GM18870 (cell line): ENCODE data around the gene VMP1.

ENCODE experiments used
- ATAC-seq: cut with Tn5 transposase; IDR thresholded peaks from one replicate; pipeline ENCODE4 v1.9.1; 2021; ENCODE audit warnings: moderate library complexity; ENCODE audit not compliant: unreplicated experiment

Gene VMP1

DNA sequence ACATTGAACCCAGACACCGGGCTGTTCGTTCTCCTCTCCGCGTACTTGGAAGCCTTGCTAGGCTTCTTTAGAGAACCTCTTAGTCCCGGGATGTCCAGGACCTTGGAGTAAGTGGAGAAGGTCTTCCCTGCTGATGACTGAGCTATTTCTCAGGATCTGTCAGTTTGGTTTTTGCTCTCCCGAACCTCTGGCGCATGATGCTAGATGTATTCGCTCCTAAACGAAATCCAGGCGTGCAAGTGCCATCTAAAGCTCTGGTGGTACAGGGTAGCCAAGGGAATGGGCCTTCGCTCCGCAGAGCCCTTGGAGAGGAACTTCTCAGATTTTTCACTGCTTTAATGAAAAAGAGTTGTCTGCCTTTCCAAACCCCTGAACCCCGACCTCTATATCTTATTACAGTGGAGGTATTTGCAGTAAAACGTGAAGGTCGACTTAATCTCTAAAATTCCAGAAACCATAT, 547 bp downstream of the VMP1 start:
- no peak for ATAC-seq

DNA sequence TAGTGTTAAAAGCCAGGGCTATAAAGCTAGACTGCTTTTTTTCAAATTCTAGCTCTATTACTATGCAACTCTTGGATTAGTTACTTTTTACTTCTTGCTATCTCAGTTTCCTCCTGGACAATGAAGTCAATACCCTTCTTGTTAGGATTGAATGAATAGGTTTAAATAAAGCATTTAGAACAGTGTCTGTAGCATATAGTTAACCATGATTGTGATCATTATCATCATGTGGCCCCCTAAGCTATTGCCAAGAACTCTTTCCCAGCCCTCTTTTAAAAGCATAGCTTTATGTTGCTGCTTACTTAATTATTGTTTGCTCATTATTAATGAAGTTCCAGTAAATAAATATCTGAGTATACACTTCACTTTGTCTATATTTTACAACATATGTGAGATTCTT, 4.5 kb downstream of the VMP1 start:
- no peak for ATAC-seq

GRCh38 chr17:59712862-59713261, 5.4 kb downstream of the VMP1 start:
- ATAC-seq: no peak

DNA sequence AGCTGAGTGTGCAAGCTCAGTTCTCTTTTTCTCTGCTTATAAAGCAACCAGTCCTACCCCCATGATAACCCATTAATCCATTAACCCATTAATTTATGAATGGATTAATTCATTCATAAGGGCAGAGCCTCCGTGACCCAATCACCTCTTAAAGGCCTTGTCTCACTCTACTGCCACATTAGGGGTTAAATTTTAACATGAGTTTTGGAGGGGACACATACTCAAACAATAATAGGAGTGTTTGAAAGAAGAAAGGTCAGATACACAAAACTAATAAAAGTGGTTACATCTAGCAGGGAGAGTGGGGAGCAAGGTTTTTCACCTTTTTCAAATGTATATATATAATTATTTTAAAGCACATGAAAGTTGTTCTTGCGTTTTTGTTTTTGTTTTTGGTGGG, 6.8 kb downstream of the VMP1 start:
- ATAC-seq: no peak

DNA sequence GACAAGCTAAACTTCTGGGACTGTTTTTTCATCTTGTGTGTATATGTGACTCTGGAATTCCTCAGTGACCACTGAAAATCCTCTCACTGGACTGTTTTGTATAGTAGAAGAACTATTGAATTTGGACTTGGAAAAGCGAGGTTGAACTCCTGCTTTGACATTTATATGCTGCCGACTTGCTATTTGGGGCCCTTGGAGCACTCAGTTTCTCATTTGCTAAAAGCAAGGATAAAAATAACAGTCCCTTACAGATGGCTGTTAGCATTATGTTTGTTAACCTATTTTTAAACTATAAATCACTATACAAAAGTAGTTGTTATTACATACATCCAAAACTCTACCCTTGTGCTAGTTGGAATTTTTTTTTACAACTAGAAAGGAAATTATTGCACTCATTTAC, 9.0 kb downstream of the VMP1 start:
- ATAC-seq: no peak

- no peak for ATAC-seq
Observed at GRCh38 chr17:59719526-59719925, 12.1 kb downstream of the VMP1 start.

- ATAC-seq: no peak
Observed at GRCh38 chr17:59722623-59723022, 15.2 kb downstream of the VMP1 start.

GRCh38 chr17:59723041-59723440, 15.6 kb downstream of the VMP1 start:
- ATAC-seq: no peak

DNA sequence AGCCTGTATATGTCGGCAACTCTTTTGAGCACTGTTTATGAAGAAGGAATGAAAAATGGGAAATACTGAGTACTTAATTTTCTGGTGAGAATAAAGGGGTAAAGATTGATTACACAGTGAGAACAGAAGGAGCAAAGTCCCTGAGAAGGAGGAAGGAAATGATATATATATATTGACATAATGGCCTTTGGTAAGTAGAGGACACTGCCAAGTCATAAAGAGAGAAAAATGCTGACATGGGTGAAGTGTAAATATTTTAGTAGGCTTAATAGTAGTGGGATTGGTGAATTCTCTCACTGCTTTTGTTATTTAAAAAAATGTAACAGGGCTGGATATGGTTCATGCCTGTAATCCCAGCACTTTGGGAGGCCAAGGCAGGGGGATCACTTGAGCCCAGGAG, 16.2 kb downstream of the VMP1 start:
- no peak for ATAC-seq

GRCh38 chr17:59725691-59726090, 18.2 kb downstream of the VMP1 start:
- no peak for ATAC-seq

DNA sequence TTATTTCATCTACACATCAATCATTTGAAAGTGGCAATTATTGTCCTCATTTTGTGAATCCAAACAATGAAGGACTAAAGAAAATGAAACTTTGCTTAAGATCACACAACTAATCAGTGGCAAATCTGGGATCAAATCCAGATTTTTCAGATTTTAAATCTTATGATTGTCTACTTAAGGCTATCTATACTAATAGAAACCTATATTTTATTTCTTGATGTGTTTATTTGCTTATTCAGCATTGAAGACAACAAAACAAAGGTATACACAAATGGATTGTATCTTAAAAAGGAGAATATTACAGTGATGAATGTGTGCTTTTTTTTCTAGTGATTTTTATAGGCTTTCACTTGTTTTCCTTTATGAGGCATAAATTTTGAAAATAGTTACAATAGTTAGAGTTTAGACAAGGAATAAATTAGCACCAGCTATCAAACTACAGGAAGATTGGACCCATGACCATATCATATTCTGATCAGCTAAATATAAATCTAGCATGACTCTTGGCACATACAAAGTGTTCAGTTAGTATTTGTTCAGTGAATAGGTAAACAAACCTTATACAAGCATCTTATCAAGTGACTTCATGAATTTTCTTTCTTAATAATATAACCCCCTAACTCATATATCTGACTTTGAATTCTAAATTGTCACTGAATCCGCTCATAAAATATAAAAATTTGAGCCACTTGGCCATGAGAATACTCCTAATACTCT, 20.5 kb downstream of the VMP1 start:
- no peak for ATAC-seq

- ATAC-seq: no peak
Observed at GRCh38 chr17:59730268-59730834, 22.9 kb downstream of the VMP1 start.

DNA sequence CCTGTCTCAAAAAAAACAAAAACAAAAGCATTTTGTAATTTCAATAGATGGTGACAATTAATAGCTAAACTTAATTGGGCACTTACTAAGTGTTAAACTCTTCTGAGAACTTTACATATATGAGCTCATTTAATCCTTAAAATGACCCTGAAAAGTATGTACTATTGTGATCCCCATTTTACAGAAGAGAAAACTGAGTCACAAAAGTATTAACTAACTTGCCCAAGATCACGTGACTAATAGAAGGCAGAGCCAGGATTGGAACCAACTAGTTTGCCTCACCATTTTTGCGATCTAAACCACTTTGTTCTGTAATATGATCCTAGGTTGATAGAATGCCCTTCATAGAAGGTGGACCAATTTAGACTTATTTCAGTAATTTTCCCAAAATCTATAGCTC, 26.2 kb downstream of the VMP1 start:
- ATAC-seq: no peak

DNA sequence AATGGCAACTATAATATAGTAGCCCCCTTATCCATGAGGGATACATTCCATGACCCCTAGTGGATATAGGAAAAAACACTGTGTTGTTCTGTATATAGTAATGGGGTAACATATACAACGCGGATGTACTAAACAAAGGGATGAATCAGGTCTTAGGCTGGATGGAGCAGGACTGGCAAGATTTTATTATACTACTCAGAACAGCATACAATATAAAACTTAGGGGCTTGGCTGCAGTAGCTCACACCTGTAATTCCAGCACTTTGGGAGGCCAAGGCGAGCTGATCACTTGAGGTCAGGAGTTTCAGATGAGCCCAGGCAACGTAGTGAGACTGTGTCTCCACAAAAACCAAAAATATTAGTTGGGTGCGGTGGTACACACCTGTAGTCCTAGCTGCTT, 26.8 kb downstream of the VMP1 start:
- ATAC-seq: no peak

- ATAC-seq: no peak
Observed at GRCh38 chr17:59737324-59737723, 29.9 kb downstream of the VMP1 start.

GRCh38 chr17:59743842-59744241, 36.4 kb downstream of the VMP1 start:
- no peak for ATAC-seq

DNA sequence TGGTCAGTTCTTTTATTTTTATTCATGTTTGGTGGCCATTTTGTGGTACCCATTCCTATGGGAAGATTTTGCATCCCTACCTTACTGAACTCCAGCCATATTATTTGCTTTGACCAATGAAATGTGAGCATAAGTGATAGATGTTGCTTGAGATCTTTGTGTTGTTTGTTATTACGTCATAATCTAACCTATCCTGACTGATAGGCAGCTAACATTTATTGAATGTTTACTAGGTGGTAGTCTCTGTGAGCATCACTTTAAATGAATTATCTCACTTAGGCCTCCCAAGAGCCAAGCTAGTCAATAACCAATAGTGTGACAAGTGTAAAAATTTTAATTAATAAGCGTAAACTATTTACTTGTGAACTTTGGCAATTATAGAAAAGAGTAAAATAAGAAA, 37.6 kb downstream of the VMP1 start:
- ATAC-seq: no peak

DNA sequence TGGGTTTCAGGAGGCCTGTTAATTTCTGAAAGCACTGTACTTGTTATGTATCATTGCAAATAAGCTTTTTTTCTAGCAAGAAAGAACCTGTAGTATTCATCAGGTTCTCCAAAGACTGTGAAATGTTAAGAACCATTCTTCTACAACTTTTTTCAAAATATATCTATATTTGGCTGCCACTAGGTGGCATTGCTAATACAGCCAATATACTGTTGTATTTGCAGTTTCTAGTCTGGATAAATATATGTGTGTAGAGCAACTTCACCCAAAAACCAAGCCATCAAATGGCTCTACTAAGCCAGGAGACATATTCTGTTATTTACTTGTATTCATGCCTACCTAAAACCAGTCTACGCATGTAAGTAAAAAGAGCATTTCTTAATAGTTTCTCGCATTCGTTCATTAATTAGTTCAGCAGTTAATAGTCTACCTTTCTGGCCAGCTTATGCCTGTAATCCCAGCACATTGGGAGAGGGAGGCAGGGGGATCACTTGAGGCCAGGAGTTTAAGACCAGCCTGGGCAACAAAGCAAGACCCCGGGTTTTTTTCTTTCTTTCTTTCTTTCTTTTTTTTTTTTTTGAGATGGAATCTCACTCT, 39.5 kb downstream of the VMP1 start:
- no peak for ATAC-seq

- ATAC-seq: no peak
Observed at GRCh38 chr17:59748591-59748990, 41.1 kb downstream of the VMP1 start.

- no peak for ATAC-seq
Observed at GRCh38 chr17:59751955-59752413, 44.5 kb downstream of the VMP1 start.

GRCh38 chr17:59752446-59752845, 45.0 kb downstream of the VMP1 start:
- ATAC-seq: no peak

DNA sequence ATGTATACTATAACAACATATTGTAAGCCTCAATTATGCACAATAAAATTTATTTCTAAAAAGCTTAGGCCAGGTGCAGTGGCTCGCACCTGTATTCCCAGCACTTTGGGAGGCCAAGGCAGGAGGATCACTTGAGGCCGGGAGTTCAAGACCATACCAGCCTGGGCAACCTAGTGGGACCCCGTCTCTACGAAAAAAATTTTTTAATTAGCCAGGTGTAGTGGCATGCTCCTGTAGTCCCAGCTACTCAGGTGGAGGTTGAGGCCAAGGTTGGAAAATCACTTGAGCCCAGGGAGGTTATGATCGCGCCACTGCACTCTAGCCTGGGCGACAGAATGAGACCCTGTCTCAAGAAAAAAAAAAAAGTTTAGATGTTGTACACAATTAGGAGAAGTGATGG, 45.5 kb downstream of the VMP1 start:
- ATAC-seq: no peak
